KMS-11 (cell line): Measurements from ENCODE around the gene ZNF775.

ENCODE experiments used
- H2AFZ ChIP-seq: fragments of 200-600 bp; sonication (generic); 2 replicates; pipeline ENCODE4 v1.6.1; 2016; ENCODE audit warnings: antibody characterized with exemption, mixed run types, low read depth
- H3K27ac ChIP-seq: fragments of 200-600 bp; sonication (generic); 2 replicates; pipeline ENCODE4 v1.6.1; 2016; ENCODE audit warnings: mild to moderate bottlenecking, mixed run types
- H3K27me3 ChIP-seq: fragments of 200-600 bp; sonication (generic); 2 replicates; pipeline ENCODE4 v1.6.1; 2017; ENCODE audit warnings: mild to moderate bottlenecking, low read depth, mixed run types, moderate library complexity; ENCODE audit not compliant: insufficient read depth
- H3K36me3 ChIP-seq: fragments of 200-600 bp; sonication (generic); 2 replicates; pipeline ENCODE4 v1.6.1; 2017; ENCODE audit warnings: mild to moderate bottlenecking, mixed run types; ENCODE audit not compliant: insufficient read depth
- H3K4me1 ChIP-seq: fragments of 200-600 bp; sonication (generic); 2 replicates; pipeline ENCODE4 v1.6.1; 2016; ENCODE audit warnings: mild to moderate bottlenecking, low read depth, mixed run types; ENCODE audit not compliant: poor library complexity, severe bottlenecking
- H3K4me2 ChIP-seq: fragments of 200-600 bp; sonication (generic); 2 replicates; pipeline ENCODE4 v1.7.0; 2016; ENCODE audit warnings: mild to moderate bottlenecking, mixed run types
- H3K4me3 ChIP-seq: fragments of 200-600 bp; sonication (generic); IDR thresholded peaks from 2 replicates; pipeline ENCODE4 v1.6.1; 2017; ENCODE audit warnings: low read depth, low read length, mixed read lengths; ENCODE audit not compliant: insufficient read depth
- H3K79me2 ChIP-seq: fragments of 200-600 bp; sonication (generic); 2 replicates; pipeline ENCODE4 v1.6.1; 2016; ENCODE audit warnings: low read depth, mixed run types; ENCODE audit not compliant: insufficient read depth
- H3K9ac ChIP-seq: fragments of 200-600 bp; sonication (generic); 2 replicates; pipeline ENCODE4 v1.6.1; 2016; ENCODE audit warnings: mild to moderate bottlenecking, mixed run types
- H4K20me1 ChIP-seq: fragments of 200-600 bp; sonication (generic); 2 replicates; pipeline ENCODE4 v1.6.1; 2016; ENCODE audit warnings: mild to moderate bottlenecking, mixed run types; ENCODE audit not compliant: insufficient read depth
- TF ChIP-seq, protein P1 (sequence below): fragments of 200-600 bp; sonication (generic); conservative IDR thresholded peaks from 2 replicates; pipeline ENCODE4 v1.6.1; 2017; ENCODE audit warnings: low read depth, mild to moderate bottlenecking, antibody characterized with exemption, low read length, moderate library complexity, mixed read lengths

ZNF775 gene

DNA sequence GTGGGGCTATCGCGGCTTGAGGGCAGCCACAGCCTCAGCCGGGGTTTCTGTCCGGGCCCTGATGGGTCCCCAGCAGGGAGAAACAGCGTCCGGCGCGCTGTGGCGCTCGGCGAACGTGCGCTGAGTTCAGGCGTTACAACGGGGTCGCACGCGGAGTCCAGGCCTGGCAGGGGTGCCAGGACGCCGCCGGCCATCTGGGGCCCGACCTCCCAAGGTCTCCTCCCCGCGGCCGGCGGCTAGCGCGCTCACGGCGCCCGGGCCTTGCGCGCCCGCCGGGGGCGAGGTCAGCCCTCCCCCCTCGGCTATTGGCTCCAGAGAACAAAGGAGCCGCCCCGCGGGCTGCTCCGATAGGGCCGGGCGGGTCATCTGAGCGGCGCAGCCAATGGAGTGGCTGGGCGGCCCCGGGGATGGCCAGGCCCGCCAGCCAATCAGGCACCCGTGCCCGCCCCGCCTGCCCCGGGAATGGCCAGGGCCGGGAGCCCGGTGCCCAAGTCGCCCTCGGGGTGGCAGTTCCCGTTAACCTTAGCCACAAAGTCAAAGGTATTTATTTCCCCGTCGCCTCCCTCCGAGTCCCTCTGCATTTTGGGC, at the start of gene ZNF775:
Gene ZNF775, plus strand, starts transcription at position 478 of the 588 bp plus-strand sequence. CDS start 9,141 bp downstream, outside the sequence.
- H3K4me2 ChIP-seq: peak within 1 kb of the TSS; percentile 72
- no peaks in the 10 kb centered on the region for H4K20me1 ChIP-seq
- H2AFZ ChIP-seq: peak within 1 kb of the TSS; percentile 69
- TF ChIP-seq, protein P1, sequence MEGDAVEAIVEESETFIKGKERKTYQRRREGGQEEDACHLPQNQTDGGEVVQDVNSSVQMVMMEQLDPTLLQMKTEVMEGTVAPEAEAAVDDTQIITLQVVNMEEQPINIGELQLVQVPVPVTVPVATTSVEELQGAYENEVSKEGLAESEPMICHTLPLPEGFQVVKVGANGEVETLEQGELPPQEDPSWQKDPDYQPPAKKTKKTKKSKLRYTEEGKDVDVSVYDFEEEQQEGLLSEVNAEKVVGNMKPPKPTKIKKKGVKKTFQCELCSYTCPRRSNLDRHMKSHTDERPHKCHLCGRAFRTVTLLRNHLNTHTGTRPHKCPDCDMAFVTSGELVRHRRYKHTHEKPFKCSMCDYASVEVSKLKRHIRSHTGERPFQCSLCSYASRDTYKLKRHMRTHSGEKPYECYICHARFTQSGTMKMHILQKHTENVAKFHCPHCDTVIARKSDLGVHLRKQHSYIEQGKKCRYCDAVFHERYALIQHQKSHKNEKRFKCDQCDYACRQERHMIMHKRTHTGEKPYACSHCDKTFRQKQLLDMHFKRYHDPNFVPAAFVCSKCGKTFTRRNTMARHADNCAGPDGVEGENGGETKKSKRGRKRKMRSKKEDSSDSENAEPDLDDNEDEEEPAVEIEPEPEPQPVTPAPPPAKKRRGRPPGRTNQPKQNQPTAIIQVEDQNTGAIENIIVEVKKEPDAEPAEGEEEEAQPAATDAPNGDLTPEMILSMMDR: no peak
- peaks cover 73% of the 10 kb centered on the region for H3K4me1 ChIP-seq
- H3K9ac ChIP-seq: peak within 1 kb of the TSS; percentile 87
- H3K27me3 ChIP-seq: no peaks in the 10 kb centered on the region
- H3K36me3 ChIP-seq: no peaks in the 10 kb centered on the region
- peak within 1 kb of the TSS; percentile 89 for H3K27ac ChIP-seq
- H3K4me3 ChIP-seq: peak within 1 kb of the TSS; percentile 29
- H3K79me2 ChIP-seq: peaks cover 32% of the 10 kb centered on the region

- no peak overlapping the region for H3K9ac ChIP-seq
- no peaks in the 10 kb centered on the region for H3K27me3 ChIP-seq
- no peaks in the 10 kb centered on the region for H4K20me1 ChIP-seq
- peaks cover 12% of the 10 kb centered on the region; the same call in 1 of the 2 replicates for H3K79me2 ChIP-seq
- no peak overlapping the region for H3K4me2 ChIP-seq
- H3K4me3 ChIP-seq: no peak overlapping the region
- peaks cover 5% of the 10 kb centered on the region for H3K4me1 ChIP-seq
- TF ChIP-seq, protein P1: no peak
- no peaks in the 10 kb centered on the region; the same call in 1 of the 2 replicates for H3K36me3 ChIP-seq
- H2AFZ ChIP-seq: no peak overlapping the region
- no peak overlapping the region for H3K27ac ChIP-seq
Measured at GRCh38 chr7:150329331-150330120, 49.6 kb upstream of the ZNF775 start.

DNA sequence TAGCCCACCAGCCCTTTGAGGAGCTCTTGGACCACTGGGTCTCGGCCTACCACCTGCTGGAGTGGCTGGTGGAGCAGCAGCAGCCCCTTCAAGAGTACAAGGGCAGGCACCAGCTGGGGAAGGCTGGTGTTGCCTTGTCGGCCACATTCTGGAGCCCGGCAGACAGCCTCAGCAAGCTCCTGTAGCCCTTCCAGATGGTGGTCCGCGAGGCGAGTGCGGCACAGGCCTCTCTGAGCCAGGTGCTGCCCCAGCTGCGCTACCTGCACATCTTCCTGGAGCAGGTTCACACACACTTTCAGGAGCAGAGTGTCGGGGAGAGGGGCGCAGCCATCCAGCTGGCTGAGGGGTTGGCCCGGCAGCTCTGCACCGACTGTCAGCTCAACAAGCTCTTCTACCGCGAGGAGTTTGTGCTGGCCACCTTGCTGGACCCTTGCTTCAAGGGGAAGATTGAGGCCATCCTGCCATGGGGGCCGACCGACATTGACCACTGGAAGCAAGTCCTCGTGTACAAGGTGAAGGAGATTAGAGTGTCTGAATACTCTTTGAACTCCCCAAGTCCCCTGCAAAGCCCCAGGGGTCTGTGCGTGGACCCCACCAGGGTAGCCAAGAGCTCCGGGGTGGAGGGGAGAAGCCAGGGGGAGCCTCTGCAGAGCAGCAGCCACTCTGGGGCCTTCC, 48.8 kb upstream of the ZNF775 start:
- H2AFZ ChIP-seq: no peak overlapping the region
- no peak overlapping the region for H3K4me2 ChIP-seq
- H3K4me1 ChIP-seq: no peaks in the 10 kb centered on the region
- H3K79me2 ChIP-seq: peaks cover 4% of the 10 kb centered on the region; the same call in 1 of the 2 replicates
- no peaks in the 10 kb centered on the region; the same call in 1 of the 2 replicates for H3K36me3 ChIP-seq
- H3K27me3 ChIP-seq: no peaks in the 10 kb centered on the region
- H3K9ac ChIP-seq: no peak overlapping the region
- no peaks in the 10 kb centered on the region for H4K20me1 ChIP-seq
- TF ChIP-seq, protein P1: no peak
- H3K4me3 ChIP-seq: no peak overlapping the region
- H3K27ac ChIP-seq: no peak overlapping the region

DNA sequence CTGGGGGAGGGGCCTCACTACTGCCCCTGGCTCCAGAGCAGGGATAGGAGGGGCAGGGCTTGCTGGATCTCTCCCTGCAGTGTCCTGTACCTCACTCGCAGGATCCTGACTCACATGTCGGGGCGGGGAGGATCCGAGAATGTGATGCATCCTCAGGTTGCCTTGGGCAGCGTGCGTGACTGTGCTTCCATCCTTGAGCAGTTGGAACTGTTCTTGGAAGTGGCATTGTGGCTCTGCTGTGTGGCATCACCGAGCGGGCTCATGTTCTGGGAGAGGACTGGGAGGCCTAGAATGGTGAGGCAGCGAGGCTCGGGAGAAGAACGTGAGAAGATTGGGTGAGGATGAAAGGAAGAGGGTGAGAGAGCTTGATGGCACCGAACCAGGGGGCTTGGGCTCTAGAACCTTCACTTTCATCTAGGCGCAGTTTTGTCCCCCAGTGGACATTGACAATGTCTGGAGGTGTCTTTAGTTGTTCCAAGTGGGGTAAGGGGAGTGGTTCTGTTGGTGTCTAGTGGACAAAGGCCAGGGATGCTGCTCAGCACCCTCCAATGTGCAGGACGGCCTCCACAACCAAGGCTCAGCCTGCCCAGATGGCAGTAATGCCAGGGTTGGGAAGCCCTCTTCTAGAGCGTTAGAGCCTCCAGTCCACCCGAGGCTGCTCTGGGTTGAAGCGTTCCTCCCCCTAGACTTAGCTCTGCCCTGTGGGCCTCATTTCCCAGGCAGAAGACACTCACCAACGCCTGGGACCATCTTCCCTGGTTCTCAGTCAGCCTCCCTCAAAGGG, 46.1 kb upstream of the ZNF775 start:
- no peak overlapping the region for H3K4me3 ChIP-seq
- H3K4me2 ChIP-seq: no peak overlapping the region
- no peaks in the 10 kb centered on the region; the same call in 1 of the 2 replicates for H3K36me3 ChIP-seq
- TF ChIP-seq, protein P1: no peak
- no peak overlapping the region for H3K27ac ChIP-seq
- no peaks in the 10 kb centered on the region for H4K20me1 ChIP-seq
- no peak overlapping the region for H3K9ac ChIP-seq
- H3K4me1 ChIP-seq: no peaks in the 10 kb centered on the region
- H2AFZ ChIP-seq: no peak overlapping the region
- H3K27me3 ChIP-seq: no peaks in the 10 kb centered on the region
- no peaks in the 10 kb centered on the region for H3K79me2 ChIP-seq
